Fibroblast of lung (primary cell): ENCODE measurements around the gene APOL2. TPM values are rescaled to one million over a fixed set of nuclear protein-coding genes. Genes with fewer than 3 reads are reported as not detected.

ENCODE experiments used
- DNase-seq, 2 donors: peaks; one replicate each; pipeline versions ENCODE4 v3.0.0 to v3.0.0-alpha.2; 2010; ENCODE audit warnings: low read depth in 2 of 2
- H2AFZ ChIP-seq: 2 replicates; pipeline ENCODE4 v1.5.1; 2012; ENCODE audit warnings: low read length, control low read depth, inconsistent platforms
- H3K27ac ChIP-seq: 2 replicates; pipeline ENCODE4 v1.5.1; 2011; ENCODE audit warnings: low read length, control low read depth; ENCODE audit not compliant: insufficient read depth
- H3K27me3 ChIP-seq: 2 replicates; pipeline ENCODE4 v1.5.1; 2011; ENCODE audit warnings: mild to moderate bottlenecking, low read length; ENCODE audit not compliant: control insufficient read depth, insufficient read depth
- H3K36me3 ChIP-seq: 2 replicates; pipeline ENCODE4 v1.5.1; 2011; ENCODE audit warnings: low read length; ENCODE audit not compliant: control insufficient read depth, insufficient read depth
- H3K4me1 ChIP-seq: 2 replicates; pipeline ENCODE4 v1.5.1; 2011; ENCODE audit warnings: low read length; ENCODE audit not compliant: control insufficient read depth, insufficient read depth; ENCODE audit errors: extremely low read depth
- H3K4me2 ChIP-seq: 2 replicates; pipeline ENCODE4 v1.5.1; 2011; ENCODE audit warnings: low read length, control low read depth; ENCODE audit not compliant: insufficient read depth; ENCODE audit errors: extremely low read depth
- H3K4me3 ChIP-seq, 4 experiments: fragments of 200-600 bp in 1 of 4; sonication (generic) in 1 of 4; replicated peaks in 1 of 4; 2 replicates each; pipeline ENCODE4 v1.5.1; 2011 to 2016; ENCODE audit warnings: low read length in 4 of 4, low read depth in 3 of 4, mild to moderate bottlenecking in 3 of 4, control low read depth in 2 of 4, inconsistent platforms in 1 of 4, mixed read lengths in 1 of 4; ENCODE audit not compliant: insufficient read depth in 1 of 4; ENCODE audit errors: control extremely low read depth in 1 of 4
- H3K79me2 ChIP-seq: 2 replicates; pipeline ENCODE4 v1.5.1; 2012; ENCODE audit warnings: mild to moderate bottlenecking, low read length, inconsistent platforms; ENCODE audit not compliant: control insufficient read depth, insufficient read depth
- H3K9ac ChIP-seq: 2 replicates; pipeline ENCODE4 v1.5.1; 2011; ENCODE audit warnings: mild to moderate bottlenecking, low read length, control low read depth; ENCODE audit not compliant: insufficient read depth
- H3K9me3 ChIP-seq: 2 replicates; pipeline ENCODE4 v1.5.1; 2012; ENCODE audit warnings: low read depth, low read length; ENCODE audit not compliant: control insufficient read depth, insufficient read depth
- H4K20me1 ChIP-seq: 2 replicates; pipeline ENCODE4 v1.5.1; 2011; ENCODE audit warnings: low read length; ENCODE audit not compliant: control insufficient read depth, insufficient read depth; ENCODE audit errors: extremely low read depth
- CTCF ChIP-seq, 2 donors: IDR thresholded peaks in 1 of 2; conservative IDR thresholded peaks in 1 of 2; 1 replicate in 1 of 2; 2 replicates in 1 of 2; pipeline ENCODE4 v1.5.1; 2011 to 2012; ENCODE audit warnings: low read length in 2 of 2, control low read depth in 1 of 2, inconsistent platforms in 1 of 2, low read depth in 1 of 2, mild to moderate bottlenecking in 1 of 2
- EZH2 ChIP-seq: IDR thresholded peaks from 2 replicates; pipeline ENCODE4 v1.5.1; 2012; ENCODE audit warnings: low read length, control low read depth, mild to moderate bottlenecking; ENCODE audit errors: missing control alignments
- polyA plus RNA-seq, 2 donors: library from polyadenylated mRNA; depleted of rRNA in 1 of 2; stranded (reverse) in 1 of 2; unstranded in 1 of 2; fragments of >200 nt; gene quantifications; 2 replicates each; pipeline ENCODE4 v1.2.1, GENCODE V29; 2011 to 2012; ENCODE audit warnings: missing spikeins in 1 of 2
- total RNA-seq: library from RNA; depleted of rRNA; stranded (reverse); fragments of >200 nt; gene quantifications from 2 replicates; pipeline ENCODE4 v1.2.1, GENCODE V29; 2014

Gene APOL2
- total and polyA plus RNA-seq, 2 donors (not counting 1 experiment from before 2014, with no cell fraction given) = 38.0 to 49.5 TPM

GRCh38 chr22:36239150-36239400, 252 bp downstream of the APOL2 start:
- Histone ChIP-seq H4K20me1 (no peaks in the 10 kb centered on the region), H3K27me3 (no peaks in the 10 kb centered on the region), H3K36me3 (peaks cover 1% of the 10 kb centered on the region), H3K4me3 (peak overlapping the region; percentile 81 to 94 (median 88)), H3K4me2 (peak overlapping the region; percentile 92), H3K79me2 (peaks cover 35% of the 10 kb centered on the region), H3K27ac (peak overlapping the region; percentile 84), H3K4me1 (peaks cover 10% of the 10 kb centered on the region), H3K9ac (peak overlapping the region; percentile 58), H2AFZ (peak overlapping the region; percentile 76), H3K9me3 (no peaks in the 10 kb centered on the region)
- no peak for TF ChIP-seq CTCF (conservative IDR thresholded peaks at IDR 0.05 in 1 of 2, IDR thresholded peaks at IDR 0.05 in 1 of 2; ENCODE audit: low read depth in 1 of 2, low read length in 2 of 2)
- TF ChIP-seq EZH2 = no peak
- no peak for DNase-seq

GRCh38 chr22:36238373-36239149, 766 bp downstream of the APOL2 start:
- H3K4me2 ChIP-seq = peak overlapping the region; percentile 92

More at GRCh38 chr22:36238373-36239149, 766 bp downstream of the APOL2 start:
- peak overlapping the region; percentile 76 for H2AFZ ChIP-seq
- H3K9ac ChIP-seq = peak overlapping the region; percentile 58
- DNase-seq = peak in 1 of 2 donors; percentile 30
- H3K79me2 ChIP-seq = peaks cover 35% of the 10 kb centered on the region
- H3K4me1 ChIP-seq = peaks cover 10% of the 10 kb centered on the region
- peaks cover 1% of the 10 kb centered on the region for H3K36me3 ChIP-seq
- TF ChIP-seq CTCF (conservative IDR thresholded peaks at IDR 0.05 in 1 of 2, IDR thresholded peaks at IDR 0.05 in 1 of 2; ENCODE audit: low read depth in 1 of 2, low read length in 2 of 2) = no peak
- TF ChIP-seq EZH2 = no peak
- no peaks in the 10 kb centered on the region for H3K9me3 ChIP-seq
- peak overlapping the region; percentile 81 to 94 (median 88) for H3K4me3 ChIP-seq
- H3K27ac ChIP-seq = peak overlapping the region; percentile 84
- H3K27me3 ChIP-seq = no peaks in the 10 kb centered on the region
- no peaks in the 10 kb centered on the region for H4K20me1 ChIP-seq
